Hematopoietic multipotent progenitor cell treated with erythropoietin and hydrocortisone succinate and interleukin-3 and kit ligand, for 4 days (in vitro differentiated cells): ENCODE measurements around the gene ZNF480.
"Not testable (repeated sequence)": the region's sequence is repeated elsewhere in the genome, so short reads cannot be mapped to it uniquely, and the experiment has no call there.

Experiments
- DNase-seq: peaks from one replicate; pipeline ENCODE4 v3.0.0-alpha.2; 2015

ZNF480 gene

GRCh38 chr19:52296773-52297600 is at the start of gene ZNF480:
Gene ZNF480 (plus strand): TSS chr19:52297169. CDS start chr19:52300413, 3,244 bp downstream.
- DNase-seq = peak; percentile 89

DNA sequence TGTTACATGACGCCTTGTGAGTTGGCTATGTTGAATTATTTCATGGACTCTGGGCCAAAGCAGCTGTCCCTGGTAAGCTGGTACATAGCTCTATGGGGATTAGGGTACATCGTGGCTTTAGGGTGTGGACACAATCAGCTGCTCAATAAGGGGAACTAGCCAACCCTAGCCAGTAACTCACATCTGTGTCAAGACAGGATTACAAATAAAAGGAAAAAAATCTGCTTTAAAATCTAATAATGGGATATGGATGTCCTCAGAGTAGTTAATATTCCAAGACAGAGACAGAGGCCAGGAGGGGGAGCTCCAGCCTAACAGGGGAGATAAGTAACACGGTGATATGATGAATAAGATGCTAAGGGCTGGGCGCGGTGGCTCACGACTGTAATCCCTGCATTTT is 48.7 kb upstream of the ZNF480 start:
- DNase-seq = peak; percentile 77

- DNase-seq = no peak
Observed at GRCh38 chr19:52258426-52258825, 38.5 kb upstream of the ZNF480 start.

GRCh38 chr19:52265556-52265955 is 31.4 kb upstream of the ZNF480 start:
- not testable (repeated sequence) for DNase-seq

GRCh38 chr19:52269338-52270261 is 27.4 kb upstream of the ZNF480 start, which contains the start of gene ZNF766:
Gene ZNF766 (plus strand): TSS chr19:52269587. CDS start chr19:52269614, 27 bp downstream.
- peak; percentile 98 for DNase-seq

GRCh38 chr19:52270266-52270885 is 26.6 kb upstream of the ZNF480 start:
- DNase-seq = peak; percentile 67

DNA sequence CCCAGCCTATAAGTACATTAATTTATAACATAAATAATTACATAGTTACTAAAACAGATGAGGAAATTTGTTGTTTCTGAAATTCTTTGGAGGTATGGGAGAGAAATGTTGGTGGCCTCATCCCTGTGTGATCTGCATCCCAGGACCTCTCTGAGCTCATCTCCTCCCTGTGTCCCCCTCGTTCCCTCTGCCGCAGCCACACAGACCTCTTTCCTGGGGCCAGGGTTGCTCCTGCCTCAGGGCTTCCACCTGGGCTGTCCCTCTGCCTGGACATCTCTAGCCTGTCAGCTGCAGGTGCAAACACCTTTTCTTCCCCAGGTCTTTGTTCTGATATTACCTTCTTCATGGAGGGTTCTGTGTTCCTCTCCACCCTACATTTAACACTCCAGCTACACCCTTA is 23.7 kb upstream of the ZNF480 start:
- DNase-seq = no peak

DNA sequence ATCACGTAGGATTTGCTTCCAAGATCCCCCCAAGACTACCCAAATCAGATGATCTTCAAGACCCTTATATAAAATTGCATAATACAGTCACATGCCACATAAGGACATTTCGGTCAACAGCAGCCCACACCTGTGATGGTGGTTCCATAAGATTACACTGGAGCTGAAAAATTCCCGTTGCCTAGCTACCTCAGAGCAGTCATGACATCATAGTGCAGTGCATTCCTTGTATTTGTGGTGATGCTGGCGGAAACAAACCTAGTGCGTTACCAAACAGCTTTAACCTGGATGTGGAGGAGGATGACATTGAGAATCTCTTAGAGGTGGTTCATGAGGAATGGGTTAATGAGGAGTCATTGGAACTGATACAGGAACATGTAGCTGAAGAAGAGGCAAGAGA is 22.8 kb upstream of the ZNF480 start:
- no peak for DNase-seq

DNA sequence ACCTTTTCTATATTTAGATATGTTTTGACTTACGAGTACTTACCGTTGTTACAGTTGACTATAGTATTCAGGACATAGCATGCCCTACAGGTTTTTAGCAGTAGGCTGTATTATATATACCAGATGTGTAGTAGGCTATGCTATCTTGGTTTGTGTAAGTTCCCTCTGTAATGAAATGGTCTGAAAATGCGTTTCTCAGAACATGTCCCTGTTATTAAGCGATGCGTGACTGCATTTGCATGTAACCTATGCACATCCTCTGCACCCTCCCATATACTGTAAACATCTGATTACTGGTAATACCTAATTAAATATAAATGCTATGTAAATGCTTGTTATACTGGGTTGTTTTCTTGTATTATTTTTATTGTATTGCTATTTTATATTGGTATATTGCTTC is 21.0 kb upstream of the ZNF480 start:
- no peak for DNase-seq

GRCh38 chr19:52277471-52277870 is 19.5 kb upstream of the ZNF480 start:
- no peak for DNase-seq

- DNase-seq = no peak
Observed at GRCh38 chr19:52286256-52286655, 10.7 kb upstream of the ZNF480 start.

DNA sequence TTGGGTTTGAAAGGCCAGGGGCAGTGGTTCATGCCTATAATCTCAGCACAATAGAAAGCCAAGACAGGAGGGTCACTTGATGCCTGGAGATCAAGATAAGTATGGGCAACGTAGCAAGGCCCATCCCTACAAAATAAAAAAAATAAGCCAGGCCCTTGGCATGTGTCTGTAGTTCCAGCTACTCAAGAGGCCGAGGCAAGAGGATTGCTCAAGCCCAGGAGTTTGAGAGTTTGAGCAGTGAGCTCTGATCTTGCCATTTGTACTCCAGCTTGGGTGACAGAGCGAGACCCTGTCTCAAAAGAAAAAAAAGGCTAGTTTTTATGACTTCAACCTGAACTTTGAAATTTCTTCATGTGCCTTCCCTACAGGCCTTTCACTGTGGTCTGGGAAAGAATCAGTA is 5.2 kb upstream of the ZNF480 start:
- DNase-seq = no peak

DNA sequence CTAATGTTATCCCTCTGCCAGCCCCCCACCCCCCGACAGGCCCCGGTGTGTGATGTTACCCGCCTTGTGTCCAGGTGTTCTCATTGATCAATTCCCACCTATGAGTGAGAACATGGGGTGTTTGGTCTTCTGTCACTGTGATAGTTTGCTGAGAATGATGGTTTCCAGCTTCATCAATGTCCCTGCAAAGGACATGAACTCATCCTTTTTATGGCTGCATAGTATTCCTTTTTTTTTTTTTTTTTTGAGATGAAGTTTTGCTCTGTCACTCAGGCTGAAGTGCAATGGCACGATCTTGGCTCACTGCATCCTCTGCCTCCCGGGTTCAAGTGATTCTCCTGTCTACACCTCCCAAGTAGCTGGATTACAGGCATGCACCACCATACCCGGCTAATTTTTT is 4.0 kb upstream of the ZNF480 start:
- DNase-seq = not testable (repeated sequence)

GRCh38 chr19:52296400-52296772 is 583 bp upstream of the ZNF480 start:
- DNase-seq = no peak

DNA sequence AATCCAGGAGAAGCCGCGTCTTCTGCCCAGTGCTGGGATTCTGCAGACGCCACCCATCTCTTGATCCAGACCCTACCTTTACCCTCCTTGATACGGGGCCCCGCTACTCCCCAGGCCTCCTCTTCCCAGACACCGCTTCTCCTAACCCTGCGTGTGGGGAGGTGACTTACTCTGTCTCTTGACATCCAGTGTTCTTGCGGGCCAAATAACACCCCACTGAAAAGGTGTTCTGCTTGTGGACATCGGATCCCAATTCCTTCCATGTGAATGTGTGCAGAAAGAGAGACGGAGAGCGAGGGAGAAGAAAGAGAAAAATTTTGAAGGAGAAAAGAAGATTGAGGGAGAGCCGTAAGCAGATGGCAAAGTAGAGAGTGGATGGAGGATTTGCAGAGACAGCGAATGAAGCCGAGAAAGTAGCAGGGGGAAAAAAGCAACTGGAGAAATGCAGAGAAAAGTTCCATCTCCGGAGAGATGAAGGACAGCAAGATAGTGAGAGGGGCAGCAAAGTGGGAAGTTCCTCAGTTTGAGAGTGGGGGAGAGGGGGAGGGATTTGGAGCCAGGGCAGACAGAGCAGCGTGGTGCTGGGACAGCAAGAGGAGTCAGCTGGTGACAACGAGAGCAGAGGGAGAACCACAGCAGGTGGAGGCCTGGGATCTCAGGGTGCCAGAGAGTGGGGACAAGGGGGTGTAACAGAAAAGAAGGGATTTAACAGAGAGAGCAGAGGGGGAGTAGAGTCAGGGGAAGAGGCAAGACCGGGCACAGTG is 814 bp downstream of the ZNF480 start:
- DNase-seq = peak; percentile 61

GRCh38 chr19:52307275-52307674 is 10.3 kb downstream of the ZNF480 start:
- peak; percentile 26 for DNase-seq

DNA sequence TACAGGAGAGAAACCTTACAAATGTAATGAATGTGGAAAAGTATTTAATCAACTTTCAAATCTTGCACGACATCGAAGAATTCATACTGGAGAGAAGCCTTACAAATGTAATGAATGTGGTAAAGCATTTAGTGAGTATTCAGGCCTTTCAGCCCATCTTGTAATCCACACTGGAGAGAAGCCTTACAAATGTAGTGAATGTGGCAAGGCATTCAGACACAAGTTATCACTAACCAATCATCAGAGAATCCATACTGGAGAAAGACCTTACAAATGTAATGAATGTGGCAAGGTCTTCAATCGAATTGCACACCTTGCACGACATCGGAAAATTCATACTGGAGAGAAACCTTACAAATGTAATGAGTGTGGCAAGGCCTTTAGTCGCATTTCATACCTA is 25.5 kb downstream of the ZNF480 start:
- no peak for DNase-seq

GRCh38 chr19:52331757-52332156 is 34.8 kb downstream of the ZNF480 start:
- no peak for DNase-seq

DNA sequence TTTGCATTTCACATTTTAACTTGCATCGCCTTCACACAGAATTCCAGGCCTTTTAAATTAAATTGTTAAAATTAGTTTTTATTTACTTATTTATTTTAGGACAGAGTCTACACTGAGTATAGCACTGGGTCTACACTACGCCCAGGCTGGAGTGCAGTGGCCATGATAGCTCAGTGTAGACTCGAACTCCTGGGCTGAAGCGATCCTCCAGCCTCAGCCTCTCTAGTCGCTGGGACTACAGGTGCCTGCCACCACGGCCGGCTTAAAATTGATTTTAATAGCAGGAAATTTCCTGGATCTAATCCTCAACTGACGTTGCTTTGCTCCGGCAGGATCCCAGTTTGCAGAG is 38.8 kb downstream of the ZNF480 start:
- no peak for DNase-seq

GRCh38 chr19:52336117-52336790 is 39.3 kb downstream of the ZNF480 start, which contains the start of gene ZNF610:
Gene ZNF610 (plus strand): TSS chr19:52336243. CDS start chr19:52349173, 12,930 bp downstream.
- peak; percentile 94 for DNase-seq

GRCh38 chr19:52336791-52337381 is 39.9 kb downstream of the ZNF480 start:
- peak; percentile 26 for DNase-seq
